MG63 (cell line): ENCODE measurements around the gene EPYC. TPM values are rescaled to one million over a fixed set of nuclear protein-coding genes. Genes with fewer than 3 reads are reported as not detected.
"Not testable (repeated sequence)": the region's sequence is repeated elsewhere in the genome, so short reads cannot be mapped to it uniquely, and the experiment has no call there.

Source experiments
- DNase-seq: peaks from one replicate; pipeline ENCODE4 v3.0.0-alpha.2; 2020
- H3K27me3 ChIP-seq: fragments of 250-450 bp; sonication (Bioruptor Pico); 2 replicates; pipeline ENCODE4 v1.5.1; 2020; ENCODE audit warnings: mild to moderate bottlenecking, moderate library complexity
- H3K36me3 ChIP-seq: fragments of 250-450 bp; sonication (Bioruptor Pico); 2 replicates; pipeline ENCODE4 v1.5.1; 2020; ENCODE audit warnings: mild to moderate bottlenecking, moderate library complexity
- H3K4me3 ChIP-seq: fragments of 250-450 bp; sonication (Bioruptor Pico); 2 replicates; pipeline ENCODE4 v1.5.1; 2020; ENCODE audit warnings: mild to moderate bottlenecking, moderate library complexity
- H3K9me3 ChIP-seq: fragments of 250-450 bp; sonication (Bioruptor Pico); 2 replicates; pipeline ENCODE4 v1.5.1; 2020; ENCODE audit warnings: mild to moderate bottlenecking, moderate library complexity
- total RNA-seq: library from RNA; depleted of rRNA; stranded (reverse); fragments of >200 nt; shearing (Covaris generic); gene quantifications from 2 replicates; pipeline ENCODE4 v1.2.3, GENCODE V29; 2014; ENCODE audit warnings: low replicate concordance

EPYC gene
- total RNA-seq, 1 experiment from 2014 or later = not detected

DNA sequence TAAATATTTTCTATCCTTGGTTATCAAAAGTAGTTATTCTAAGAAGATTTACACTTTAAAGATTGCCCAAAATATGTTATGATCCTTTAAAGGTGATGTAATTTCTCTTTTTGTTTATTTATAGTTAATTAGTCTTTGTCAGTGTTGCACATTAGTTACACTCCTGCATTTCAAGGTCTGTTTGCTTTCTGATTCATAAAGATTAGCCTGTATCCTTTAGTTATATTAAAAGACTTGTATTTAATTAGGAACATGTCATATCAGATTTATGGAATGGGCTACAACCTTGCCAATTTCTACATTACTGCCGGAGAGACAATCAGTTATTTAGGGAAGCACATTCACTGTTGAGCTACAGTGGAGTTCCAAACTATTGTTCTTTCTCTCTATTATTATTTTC, 3.5 kb downstream of the EPYC start:
- H3K27me3 ChIP-seq = no peaks in the 10 kb centered on the region
- no peaks in the 10 kb centered on the region for H3K36me3 ChIP-seq
- DNase-seq = no peak
- no peak overlapping the region for H3K4me3 ChIP-seq
- H3K9me3 ChIP-seq = no peaks in the 10 kb centered on the region

DNA sequence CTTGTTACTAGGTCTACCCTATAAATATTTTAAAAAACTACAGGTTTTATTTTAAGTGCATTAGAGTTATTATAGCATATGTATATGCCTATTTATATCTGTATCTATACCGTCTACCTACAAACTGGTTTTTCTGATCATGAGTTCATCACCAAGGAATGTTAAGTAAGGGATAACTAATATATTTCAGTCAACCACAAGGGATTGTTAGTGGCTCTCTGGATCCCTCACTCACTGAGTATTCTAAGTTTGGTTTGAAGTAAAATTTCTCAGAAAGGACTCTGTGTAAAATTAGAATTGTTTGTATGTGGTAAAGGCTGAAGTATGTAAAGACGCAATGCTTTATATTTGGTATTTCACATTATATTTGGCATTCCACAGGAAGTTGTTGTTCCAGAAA, 4.8 kb downstream of the EPYC start:
- no peaks in the 10 kb centered on the region for H3K36me3 ChIP-seq
- DNase-seq = no peak
- no peaks in the 10 kb centered on the region for H3K27me3 ChIP-seq
- no peaks in the 10 kb centered on the region for H3K9me3 ChIP-seq
- H3K4me3 ChIP-seq = no peak overlapping the region

DNA sequence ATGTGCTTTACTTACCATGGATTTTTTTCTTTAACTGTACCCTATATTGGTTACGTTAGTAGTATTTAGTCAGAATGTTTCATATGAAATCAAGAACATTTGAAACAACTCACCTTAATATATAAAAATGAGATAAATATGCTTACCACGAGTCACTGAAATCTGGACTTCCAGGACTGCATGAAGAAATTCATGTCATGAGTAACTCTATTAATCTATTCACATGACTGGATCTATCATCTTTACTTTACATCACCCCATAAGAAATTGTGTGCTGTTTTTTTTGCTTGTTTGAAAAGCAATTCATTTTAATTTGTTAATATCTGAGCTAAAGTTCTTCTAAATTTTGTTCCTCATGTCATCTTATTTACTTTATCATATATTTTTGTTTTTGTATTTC, 5.2 kb downstream of the EPYC start:
- Histone ChIP-seq H3K9me3 (no peaks in the 10 kb centered on the region), H3K36me3 (no peaks in the 10 kb centered on the region), H3K27me3 (no peaks in the 10 kb centered on the region), H3K4me3 (no peak overlapping the region)
- DNase-seq = no peak

DNA sequence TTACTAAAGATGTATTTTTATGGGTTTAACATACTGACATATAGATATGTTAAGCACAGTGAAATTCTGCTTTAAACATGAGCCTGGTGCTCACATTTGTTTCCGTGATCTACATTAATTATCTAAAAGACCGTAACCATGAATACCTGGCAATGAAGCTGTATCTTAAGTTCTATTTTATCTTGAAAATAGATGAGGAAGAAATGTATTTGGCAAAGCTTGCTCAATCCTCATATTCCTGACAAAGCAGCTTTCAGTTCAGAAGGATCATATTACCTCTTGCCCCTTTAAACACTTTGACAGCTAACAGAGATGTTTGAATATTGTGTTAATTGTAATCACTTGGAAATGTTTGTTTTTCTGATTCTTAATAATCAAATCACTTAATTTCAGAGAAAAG, 9.8 kb downstream of the EPYC start:
- no peak for DNase-seq
- Histone ChIP-seq H3K9me3 (0 out of 2 replicates have a peak, but pooled peaks cover 1% of the 10 kb centered on the region), H3K27me3 (no peaks in the 10 kb centered on the region), H3K36me3 (no peaks in the 10 kb centered on the region), H3K4me3 (no peak overlapping the region)

DNA sequence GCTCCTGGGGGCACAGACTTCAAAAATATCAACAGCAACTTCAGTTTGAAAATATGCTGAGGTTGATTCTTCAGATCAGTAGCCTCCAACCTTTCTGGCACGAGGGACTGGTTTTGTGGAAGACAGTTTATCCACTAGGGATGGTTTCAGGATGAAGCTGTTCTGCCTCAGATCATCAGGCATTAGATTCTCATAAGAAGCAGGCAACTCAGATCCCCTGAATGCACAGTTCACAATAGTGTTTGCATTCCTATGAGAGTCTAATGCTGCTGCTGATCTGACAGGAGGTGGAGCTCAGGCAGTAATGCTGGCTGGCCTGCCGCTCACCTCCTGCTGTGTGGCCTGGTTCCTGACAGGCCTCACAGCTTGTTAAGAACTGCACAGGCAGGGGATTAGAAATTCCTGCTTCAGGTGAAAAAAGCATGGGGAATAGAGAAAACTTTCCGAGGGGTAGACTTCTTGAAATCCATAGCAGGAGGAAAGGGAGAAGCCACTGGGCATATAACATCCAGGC, 12.8 kb downstream of the EPYC start:
- Histone ChIP-seq H3K36me3 (no peaks in the 10 kb centered on the region), H3K9me3 (0 out of 2 replicates have a peak, but pooled peaks cover 2% of the 10 kb centered on the region), H3K4me3 (no peak overlapping the region), H3K27me3 (no peaks in the 10 kb centered on the region)
- no peak for DNase-seq

DNA sequence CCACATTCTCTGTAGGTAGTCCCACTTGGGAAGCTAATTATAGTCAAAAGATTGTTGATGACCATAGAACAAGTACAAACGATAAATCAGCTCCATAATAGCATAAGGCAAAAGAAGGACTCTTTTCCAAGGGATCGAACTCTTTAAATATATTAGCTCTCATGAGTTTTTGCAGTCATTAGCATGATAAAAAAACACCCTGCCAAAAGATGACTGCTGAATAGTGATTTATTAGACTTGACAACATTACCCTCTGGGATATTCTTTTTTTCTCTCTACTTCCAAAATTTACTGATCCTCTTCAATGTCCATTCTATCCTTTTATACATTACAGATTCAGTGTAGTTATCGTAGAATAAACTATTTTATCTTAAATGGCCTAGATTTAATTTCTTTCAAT, 14.2 kb downstream of the EPYC start:
- DNase-seq = no peak
- H3K36me3 ChIP-seq = no peaks in the 10 kb centered on the region
- H3K27me3 ChIP-seq = no peaks in the 10 kb centered on the region
- H3K9me3 ChIP-seq = peaks cover 10% of the 10 kb centered on the region
- no peak overlapping the region for H3K4me3 ChIP-seq

DNA sequence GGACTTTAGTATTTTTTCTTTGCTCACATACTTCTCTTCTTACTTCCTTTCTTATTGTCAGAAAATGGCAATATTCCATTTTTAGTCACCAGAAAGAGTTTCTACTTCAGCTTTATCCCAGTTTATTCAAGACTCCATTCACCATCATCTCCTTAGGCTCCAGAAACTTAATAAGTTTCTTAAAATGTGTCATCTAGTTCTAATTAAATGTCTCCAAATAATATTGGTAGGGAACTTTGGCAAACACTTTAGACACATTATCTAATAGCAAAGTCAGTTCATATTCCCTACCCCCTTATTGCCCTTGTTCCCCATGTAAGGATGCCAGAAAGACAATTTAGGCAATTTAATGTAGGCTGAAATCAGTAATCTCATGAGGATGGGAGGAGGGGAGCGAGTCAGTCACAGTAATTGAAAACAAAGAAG, 15.1 kb downstream of the EPYC start:
- DNase-seq = no peak
- no peak overlapping the region for H3K4me3 ChIP-seq
- no peaks in the 10 kb centered on the region for H3K27me3 ChIP-seq
- H3K36me3 ChIP-seq = no peaks in the 10 kb centered on the region
- H3K9me3 ChIP-seq = peaks cover 10% of the 10 kb centered on the region

DNA sequence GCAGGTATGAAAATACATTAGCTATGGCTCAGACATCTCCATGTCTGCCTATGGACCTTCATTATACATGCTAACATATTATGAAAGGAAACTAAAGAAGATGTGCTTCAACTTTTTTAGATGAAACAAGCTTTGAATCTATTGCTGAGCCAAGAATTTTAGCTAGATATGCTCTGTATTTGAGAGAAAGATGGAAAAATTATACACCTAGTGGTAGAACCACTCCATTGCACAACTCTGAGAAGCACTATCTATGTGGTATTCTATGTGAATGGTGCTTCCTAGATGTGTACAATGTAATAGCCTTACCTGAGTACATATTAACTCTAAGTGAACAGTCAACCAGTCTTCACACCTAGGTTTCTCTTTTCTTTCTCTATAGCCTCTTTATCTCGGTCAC, 17.3 kb downstream of the EPYC start:
- no peaks in the 10 kb centered on the region for H3K36me3 ChIP-seq
- no peak for DNase-seq
- no peaks in the 10 kb centered on the region for H3K27me3 ChIP-seq
- peaks cover 10% of the 10 kb centered on the region for H3K9me3 ChIP-seq
- no peak overlapping the region for H3K4me3 ChIP-seq

DNA sequence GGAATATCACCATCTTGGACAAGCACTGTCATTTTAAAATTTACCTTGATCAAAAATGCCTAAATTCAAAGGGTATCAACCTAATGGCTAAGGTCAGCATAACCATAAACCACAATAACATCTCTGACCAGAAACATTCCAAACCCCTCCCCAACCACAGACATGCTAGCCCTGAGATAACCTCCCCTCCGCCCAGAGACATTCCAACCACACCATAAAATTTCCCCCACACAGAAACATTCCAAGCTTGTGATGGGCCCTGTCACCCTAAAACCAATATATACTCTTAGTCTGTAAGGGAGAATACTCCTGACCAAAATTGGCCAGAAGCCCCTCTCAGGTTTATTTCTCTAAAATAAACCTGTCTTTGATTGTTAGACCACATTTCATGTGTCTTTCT, 17.7 kb downstream of the EPYC start:
- Histone ChIP-seq H3K9me3 (peaks cover 10% of the 10 kb centered on the region), H3K27me3 (no peaks in the 10 kb centered on the region), H3K4me3 (no peak overlapping the region), H3K36me3 (no peaks in the 10 kb centered on the region)
- DNase-seq = no peak

DNA sequence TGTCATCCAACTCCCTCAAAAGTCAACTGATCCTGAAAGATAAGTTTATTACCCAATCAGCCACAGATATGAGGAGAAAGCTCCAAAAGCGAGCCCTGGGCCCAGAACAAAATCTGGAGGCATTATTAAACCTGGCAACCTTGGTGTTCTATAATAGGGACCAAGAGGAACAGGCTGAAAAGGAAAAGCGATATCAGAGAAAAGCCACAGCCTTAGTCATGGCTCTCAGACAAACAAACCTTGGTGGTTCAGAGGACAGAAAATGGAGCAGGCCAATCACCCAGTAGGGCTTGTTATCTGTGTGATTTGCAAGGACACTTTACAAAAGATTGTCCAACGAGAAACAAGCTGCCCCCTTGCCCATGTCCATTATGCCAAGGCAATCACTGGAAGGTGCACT, 19.4 kb downstream of the EPYC start:
- not testable (repeated sequence) for H3K27me3 ChIP-seq, H3K9me3 ChIP-seq, H3K4me3 ChIP-seq, DNase-seq, H3K36me3 ChIP-seq

DNA sequence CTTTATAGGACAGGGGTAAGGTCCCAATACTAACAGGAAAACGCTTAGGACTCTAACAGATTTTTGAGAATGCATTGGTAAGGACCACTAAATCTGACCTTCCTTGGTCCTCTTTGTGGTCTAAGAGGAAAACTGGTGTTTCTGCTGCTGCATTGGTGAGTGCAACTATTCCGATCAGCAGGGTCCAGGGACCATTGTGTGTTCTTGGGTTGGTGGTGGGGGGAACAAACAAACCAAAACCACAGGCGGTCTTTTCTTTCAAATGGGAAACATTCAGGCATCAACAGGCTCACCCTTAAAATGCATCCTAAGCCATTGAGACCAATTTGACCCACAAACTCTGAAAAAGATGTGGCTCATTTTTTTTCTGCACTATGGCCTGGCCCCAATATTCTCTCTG, 20.7 kb downstream of the EPYC start:
- Histone ChIP-seq H3K4me3 (no peak overlapping the region), H3K36me3 (no peaks in the 10 kb centered on the region), H3K9me3 (peaks cover 8% of the 10 kb centered on the region), H3K27me3 (no peaks in the 10 kb centered on the region)
- no peak for DNase-seq

DNA sequence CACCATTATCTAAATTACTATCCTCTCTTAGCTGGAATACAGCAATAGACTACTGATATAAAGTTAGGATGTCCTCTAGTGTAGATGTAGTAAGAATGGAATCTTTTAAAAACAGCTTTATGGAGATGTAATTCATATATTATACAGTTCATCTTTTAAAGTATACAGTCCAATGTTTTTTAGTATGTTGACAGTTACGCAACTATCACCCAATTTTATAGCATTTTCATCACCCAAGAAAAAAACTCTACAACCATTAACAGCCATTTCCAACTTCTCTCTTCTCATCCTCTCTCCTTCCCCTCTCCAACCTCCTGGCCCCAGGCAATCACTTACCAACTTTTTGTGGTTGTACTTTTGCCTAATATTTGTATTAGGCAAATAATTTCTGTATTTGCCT, 22.6 kb downstream of the EPYC start:
- Histone ChIP-seq H3K27me3 (no peaks in the 10 kb centered on the region), H3K4me3 (no peak overlapping the region), H3K9me3 (peaks cover 8% of the 10 kb centered on the region), H3K36me3 (no peaks in the 10 kb centered on the region)
- DNase-seq = no peak

DNA sequence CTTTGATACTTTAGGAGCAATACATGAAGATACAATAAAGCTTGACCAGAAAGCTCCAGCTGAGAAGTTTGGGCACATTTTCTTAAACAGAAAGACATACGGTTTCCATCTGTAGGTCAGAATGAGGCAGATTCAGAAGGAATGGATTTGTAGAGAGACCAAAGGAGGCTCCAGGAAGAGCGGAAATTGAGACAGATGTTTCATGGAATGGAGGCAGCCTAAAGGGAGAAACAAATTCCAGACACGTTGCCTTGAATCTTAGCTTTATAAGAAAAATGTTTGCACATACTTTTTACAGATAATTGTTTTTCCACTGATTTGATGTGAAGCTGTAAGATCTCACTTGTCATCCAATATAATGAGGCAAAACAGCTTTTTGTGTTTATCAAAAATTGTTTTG, 24.8 kb downstream of the EPYC start:
- no peak for DNase-seq
- Histone ChIP-seq H3K27me3 (no peaks in the 10 kb centered on the region), H3K9me3 (no peaks in the 10 kb centered on the region), H3K4me3 (no peak overlapping the region), H3K36me3 (no peaks in the 10 kb centered on the region)

DNA sequence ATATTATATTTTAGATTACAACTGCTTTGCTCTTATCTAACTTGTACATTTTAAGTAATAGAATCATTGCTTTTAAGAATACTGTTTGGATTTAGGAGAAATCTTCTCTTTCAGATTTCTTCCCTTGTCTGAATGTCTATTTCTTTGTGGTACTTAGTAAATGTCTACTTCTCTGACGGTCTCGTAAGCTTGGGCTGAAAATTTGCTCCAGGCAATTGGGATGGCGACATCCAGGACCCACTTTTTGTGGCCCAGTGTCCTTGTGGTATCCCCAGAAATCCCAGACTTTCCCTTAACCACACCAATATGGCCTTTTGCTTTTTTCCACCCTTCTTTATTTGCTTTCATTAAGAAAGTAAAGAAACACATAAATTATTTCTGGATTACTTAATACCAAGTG, 25.8 kb downstream of the EPYC start:
- Histone ChIP-seq H3K4me3 (no peak overlapping the region), H3K9me3 (no peaks in the 10 kb centered on the region), H3K36me3 (no peaks in the 10 kb centered on the region), H3K27me3 (no peaks in the 10 kb centered on the region)
- DNase-seq = no peak

DNA sequence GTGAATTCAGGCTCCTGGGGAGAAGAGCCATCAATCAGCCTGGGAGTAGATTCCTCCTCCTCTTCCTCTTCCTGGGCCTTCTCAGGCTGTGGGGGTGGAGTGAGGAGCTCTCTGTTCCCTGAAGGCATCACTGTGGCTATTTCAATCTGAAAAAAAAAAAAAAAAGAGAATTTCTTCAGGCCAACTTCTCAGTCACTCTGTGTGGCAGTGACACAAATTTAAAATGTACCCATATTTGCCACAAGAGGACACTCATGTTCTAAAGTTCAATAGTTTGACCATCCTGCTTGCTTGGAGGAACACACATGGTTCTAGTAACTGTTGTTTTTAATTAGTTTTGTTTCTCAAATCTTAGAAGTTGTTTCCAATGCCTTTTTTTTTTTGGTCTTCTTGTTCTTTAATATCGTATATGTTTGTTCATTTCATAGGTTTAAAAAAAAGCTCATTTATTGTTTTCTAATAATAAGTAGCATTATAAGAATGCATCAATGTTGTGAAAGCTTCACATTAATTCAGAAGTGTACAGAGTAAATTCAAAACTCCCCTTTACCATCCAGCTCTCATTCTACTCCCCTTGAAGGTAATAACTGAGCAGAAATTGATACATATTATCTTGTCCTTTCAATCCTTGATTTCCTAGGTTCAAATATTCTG, 26.5 kb downstream of the EPYC start:
- H3K36me3 ChIP-seq = no peaks in the 10 kb centered on the region
- no peak for DNase-seq
- H3K4me3 ChIP-seq = no peak overlapping the region
- no peaks in the 10 kb centered on the region for H3K9me3 ChIP-seq
- no peaks in the 10 kb centered on the region for H3K27me3 ChIP-seq

DNA sequence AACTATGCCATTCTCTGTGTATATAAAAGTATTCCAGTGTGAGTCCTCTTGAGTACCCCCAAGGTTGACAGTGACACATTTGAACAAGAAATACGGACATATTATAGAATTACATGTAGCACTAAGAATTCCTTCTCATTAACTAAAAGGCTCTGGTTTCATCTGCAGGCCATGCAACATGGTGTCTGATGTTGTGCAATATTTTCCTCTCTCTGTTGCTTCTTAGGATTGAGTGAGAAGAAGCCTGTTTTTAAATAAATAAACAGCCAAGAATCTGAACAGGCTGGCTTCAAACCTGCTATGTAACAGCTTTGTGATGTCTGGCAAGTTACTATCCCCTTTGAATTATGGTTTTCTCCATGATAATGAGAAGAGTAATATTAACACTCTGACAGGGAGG, 27.5 kb downstream of the EPYC start:
- no peak for DNase-seq

DNA sequence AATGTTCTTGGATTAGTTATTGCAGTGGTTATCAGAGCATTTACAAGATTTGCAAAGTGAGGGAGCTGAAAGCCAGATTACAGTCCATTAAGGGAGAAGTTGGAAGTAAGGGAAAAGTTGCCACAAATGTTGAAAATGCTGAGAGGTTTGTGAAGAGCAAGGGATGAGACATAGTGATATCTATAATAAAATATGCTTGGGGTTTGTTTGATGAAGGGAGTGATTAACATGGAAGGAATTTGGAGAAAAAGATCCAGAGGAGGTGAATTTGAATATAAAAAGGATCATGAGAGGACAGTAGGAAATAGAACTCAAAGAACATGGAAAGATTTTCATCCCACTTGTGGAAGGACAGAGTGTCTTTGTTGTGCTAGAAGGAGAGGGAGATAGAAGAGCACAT, 30.5 kb downstream of the EPYC start:
- Histone ChIP-seq H3K4me3 (no peak overlapping the region), H3K27me3 (no peaks in the 10 kb centered on the region), H3K9me3 (no peaks in the 10 kb centered on the region), H3K36me3 (no peaks in the 10 kb centered on the region)
- no peak for DNase-seq

More for the DNA sequence above, 27.5 kb downstream of the EPYC start:
- Histone ChIP-seq H3K9me3 (no peaks in the 10 kb centered on the region), H3K36me3 (no peaks in the 10 kb centered on the region), H3K4me3 (no peak overlapping the region), H3K27me3 (no peaks in the 10 kb centered on the region)

DNA sequence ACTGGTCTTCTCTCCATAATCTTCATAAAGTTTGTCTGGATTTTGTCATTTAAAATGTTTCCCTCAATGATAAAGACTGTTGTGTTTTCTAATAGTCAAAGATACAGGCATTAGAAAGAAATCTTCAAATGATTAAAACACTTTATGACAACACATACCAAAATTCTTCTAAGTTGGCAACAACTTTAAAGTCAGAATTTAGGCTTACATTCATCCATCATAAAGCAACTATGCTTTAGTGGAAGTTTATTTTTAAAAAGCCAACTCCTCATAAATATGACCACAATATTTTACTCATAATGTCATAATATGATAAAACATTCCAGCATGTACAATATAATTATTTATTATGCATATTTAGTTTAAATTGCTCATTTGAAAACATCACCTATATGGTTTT, 32.5 kb downstream of the EPYC start:
- Histone ChIP-seq H3K36me3 (no peaks in the 10 kb centered on the region), H3K27me3 (no peaks in the 10 kb centered on the region), H3K9me3 (no peaks in the 10 kb centered on the region), H3K4me3 (no peak overlapping the region)
- DNase-seq = no peak

DNA sequence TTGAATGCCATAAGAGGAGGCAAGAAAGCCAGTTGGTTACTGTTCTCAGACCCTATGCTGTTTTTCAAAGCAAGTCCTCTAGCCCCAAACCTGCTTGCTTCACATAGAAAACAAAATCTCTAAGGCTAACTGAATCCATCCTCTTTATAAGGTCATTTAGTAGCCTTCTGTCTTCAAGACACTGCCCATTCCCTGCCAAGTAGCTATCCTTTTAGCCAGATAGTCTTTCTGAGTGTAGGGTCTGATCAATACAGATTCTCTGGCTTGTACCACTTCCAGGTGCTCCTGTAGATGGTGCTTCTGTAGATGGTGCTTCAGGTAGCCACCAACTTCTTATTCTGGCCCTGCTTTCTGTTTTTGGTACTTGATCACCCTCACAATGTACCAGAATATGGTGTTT, 33.9 kb downstream of the EPYC start:
- Histone ChIP-seq H3K9me3 (no peaks in the 10 kb centered on the region), H3K27me3 (no peaks in the 10 kb centered on the region), H3K36me3 (no peaks in the 10 kb centered on the region), H3K4me3 (no peak overlapping the region)
- no peak for DNase-seq
